Epithelial cell of esophagus (primary cell): ENCODE measurements around the gene HELZ2.

ENCODE experiments used
- DNase-seq: peaks from one replicate; pipeline ENCODE4 v3.0.0; 2010; ENCODE audit warnings: low read depth
- H3K4me3 ChIP-seq: 2 replicates; pipeline ENCODE4 v1.5.1; 2011; ENCODE audit warnings: mild to moderate bottlenecking, low read length, control low read depth
- TF ChIP-seq, protein P1 (sequence below): IDR thresholded peaks from 2 replicates; pipeline ENCODE4 v1.5.1; 2011; ENCODE audit warnings: low read depth, mild to moderate bottlenecking, low read length, control low read depth, inconsistent platforms; ENCODE audit not compliant: insufficient read depth; ENCODE audit errors: missing control alignments

Gene HELZ2

DNA sequence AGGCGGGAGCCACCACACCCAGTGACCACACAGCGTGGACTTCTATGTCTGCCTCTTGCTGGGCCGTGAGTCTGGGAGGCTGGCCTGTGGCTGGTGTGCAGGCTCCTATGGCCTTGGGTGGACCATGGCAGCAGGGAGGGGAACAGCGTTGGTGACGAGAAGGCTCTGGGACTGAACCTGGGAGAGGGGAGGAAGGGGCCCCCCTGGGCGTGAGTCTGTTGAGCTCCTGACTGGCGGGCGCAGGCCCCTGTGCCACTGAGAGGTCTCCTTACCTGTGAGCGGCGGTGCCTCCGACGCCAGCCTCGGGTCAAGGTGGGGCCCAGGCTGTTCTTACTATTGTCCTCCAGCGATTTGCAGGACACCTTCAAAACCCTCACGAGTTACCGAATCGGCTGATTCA lies 12.8 kb upstream of the HELZ2 start:
- H3K4me3 ChIP-seq: no peak overlapping the region
- DNase-seq: no peak
- TF ChIP-seq, protein P1, sequence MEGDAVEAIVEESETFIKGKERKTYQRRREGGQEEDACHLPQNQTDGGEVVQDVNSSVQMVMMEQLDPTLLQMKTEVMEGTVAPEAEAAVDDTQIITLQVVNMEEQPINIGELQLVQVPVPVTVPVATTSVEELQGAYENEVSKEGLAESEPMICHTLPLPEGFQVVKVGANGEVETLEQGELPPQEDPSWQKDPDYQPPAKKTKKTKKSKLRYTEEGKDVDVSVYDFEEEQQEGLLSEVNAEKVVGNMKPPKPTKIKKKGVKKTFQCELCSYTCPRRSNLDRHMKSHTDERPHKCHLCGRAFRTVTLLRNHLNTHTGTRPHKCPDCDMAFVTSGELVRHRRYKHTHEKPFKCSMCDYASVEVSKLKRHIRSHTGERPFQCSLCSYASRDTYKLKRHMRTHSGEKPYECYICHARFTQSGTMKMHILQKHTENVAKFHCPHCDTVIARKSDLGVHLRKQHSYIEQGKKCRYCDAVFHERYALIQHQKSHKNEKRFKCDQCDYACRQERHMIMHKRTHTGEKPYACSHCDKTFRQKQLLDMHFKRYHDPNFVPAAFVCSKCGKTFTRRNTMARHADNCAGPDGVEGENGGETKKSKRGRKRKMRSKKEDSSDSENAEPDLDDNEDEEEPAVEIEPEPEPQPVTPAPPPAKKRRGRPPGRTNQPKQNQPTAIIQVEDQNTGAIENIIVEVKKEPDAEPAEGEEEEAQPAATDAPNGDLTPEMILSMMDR: no peak

DNA sequence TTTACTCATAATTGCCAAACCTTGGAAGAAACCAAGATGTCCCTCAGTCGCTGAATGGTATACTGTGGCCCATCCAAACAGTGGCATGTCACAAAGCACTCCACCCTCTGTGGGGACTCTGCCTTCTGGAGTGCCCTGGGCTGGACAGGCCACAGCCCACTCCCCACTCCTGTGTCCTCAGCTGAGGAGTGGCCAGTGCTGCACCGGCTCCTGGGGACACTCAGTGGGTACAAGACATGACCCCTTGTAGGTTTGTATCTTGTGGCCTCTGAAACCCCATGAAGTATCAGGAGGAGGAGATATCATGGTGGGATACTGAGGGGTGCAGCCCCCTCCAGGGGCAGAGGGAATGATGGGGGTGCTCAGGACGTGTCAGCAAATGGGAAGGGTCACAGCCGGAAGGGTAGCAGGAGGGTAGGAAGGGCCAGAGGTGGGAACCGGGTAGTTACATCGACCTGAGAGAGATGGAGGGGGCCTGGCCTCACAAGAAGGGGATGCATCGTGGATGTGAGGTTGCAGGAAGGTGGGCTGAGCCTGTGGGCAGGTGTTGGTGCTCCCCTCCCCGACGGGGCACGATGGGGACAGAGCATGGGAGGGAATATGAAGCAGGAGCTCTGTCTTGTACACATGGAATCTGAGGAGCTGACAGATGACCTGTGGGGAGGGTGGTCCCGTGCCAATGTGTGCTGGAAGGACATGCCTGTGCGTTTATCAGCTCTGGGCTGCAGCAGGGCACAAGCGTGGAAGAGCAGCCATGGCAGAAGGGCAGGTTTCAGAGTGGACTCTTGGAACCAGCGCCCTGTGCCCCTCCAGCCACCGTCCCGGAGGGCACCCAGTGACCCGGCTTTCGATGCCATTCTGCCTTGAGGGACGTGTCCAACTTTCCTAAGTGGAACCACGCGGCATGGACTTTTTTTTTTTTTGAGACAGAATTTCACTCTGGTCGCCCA lies 11.9 kb upstream of the HELZ2 start:
- TF ChIP-seq, protein P1: no peak
- no peak overlapping the region for H3K4me3 ChIP-seq
- DNase-seq: no peak

DNA sequence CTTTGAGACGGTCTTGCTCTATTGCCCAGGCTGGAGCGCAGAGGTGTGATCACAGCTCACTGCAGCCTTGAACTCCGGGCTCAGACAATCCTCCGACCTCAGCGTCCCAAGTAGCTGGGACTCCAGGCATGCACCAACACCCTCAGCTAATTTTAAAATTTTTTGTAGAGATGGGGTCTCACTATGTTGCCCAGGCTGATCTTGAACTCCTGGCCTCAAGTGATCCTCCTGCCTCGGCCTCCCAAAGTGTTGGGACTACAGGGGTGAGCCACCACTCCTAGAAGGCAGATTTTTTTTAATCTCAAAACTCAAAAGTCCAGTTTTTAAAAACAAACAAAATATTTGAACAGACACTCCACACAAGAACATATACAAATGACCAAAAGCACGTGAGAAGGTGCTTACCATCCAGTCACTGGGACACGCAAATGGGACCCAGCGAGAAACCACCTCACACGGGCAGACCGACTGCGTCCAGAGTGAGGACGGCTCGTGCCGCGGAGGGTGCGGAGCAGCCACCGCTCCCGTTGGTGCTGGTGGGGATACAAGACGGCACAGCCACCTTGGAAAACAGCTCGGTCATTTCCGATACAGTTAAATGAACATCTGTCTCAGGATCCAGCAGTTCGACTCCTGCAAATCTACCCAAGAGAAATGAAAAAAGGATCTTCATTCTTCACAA lies 8.5 kb upstream of the HELZ2 start:
- TF ChIP-seq, protein P1: no peak
- DNase-seq: no peak
- H3K4me3 ChIP-seq: no peak overlapping the region

DNA sequence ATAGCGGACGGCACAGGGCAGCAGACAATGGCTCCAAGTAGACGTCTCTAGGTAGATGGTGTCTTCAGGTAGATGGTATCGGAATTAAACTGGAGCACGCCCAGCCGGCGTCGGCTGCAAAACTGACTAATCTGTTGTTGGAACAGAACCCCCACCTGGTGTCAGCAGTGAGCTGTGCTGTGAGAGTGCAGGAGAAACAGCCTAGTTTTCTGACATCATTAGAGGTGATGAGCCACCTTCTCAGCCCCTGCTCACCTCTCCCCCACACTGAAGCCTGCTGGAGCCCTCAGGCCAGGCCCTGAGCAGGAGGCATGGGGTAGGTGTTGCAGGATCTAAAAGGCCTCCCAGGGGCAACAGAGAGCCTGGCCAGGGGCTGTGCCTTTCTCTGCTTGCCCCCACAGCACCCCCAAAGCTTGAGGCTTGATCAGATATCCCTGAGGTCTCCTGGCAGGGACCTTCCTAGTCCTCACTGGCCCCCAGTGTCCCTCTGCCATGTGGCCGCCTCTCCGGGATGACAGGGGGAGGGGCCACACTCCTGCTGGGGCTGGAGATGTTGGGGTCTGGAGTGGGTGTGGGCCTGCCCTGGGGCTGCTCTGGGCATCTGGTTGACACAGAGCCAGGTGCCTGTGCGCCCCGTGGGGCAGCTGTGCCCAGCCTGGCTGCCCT lies 6.9 kb upstream of the HELZ2 start:
- TF ChIP-seq, protein P1: peak; percentile 70
- peak; percentile 85 for DNase-seq
- no peak overlapping the region for H3K4me3 ChIP-seq

DNA sequence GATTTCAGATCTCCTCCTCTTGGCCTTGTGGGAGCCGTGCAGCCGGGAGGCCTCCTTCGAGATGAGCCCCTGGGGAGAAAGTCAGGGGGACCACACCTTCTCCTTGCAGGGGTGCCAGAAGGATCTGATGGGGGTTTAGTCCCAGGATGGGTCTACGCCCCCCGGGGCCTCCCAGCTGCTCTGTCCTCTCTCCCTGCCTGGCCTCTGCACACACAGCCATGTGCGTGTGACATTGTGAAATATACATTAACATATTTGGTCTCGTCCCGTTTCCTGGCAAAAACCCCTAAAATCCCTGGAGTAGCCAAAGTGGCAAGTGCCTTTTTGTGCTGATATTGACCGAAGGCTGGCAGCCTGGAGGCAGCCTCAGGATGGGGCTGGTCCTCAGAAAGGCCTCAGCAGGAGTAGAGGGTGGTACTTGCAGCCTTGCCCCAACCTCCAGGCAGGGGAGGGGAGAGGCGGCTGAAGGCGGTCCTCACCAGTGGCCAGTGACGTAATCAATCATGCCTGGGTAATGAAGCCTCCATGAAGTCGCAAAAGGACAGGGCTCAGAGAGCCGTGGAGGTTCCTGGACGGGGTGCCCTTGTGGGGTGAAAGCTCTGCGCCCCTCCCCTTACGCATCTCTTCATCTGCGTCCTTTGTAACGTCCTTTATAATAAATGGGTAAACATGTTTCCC lies 5.1 kb upstream of the HELZ2 start:
- H3K4me3 ChIP-seq: no peak overlapping the region
- DNase-seq: no peak
- TF ChIP-seq, protein P1: no peak

DNA sequence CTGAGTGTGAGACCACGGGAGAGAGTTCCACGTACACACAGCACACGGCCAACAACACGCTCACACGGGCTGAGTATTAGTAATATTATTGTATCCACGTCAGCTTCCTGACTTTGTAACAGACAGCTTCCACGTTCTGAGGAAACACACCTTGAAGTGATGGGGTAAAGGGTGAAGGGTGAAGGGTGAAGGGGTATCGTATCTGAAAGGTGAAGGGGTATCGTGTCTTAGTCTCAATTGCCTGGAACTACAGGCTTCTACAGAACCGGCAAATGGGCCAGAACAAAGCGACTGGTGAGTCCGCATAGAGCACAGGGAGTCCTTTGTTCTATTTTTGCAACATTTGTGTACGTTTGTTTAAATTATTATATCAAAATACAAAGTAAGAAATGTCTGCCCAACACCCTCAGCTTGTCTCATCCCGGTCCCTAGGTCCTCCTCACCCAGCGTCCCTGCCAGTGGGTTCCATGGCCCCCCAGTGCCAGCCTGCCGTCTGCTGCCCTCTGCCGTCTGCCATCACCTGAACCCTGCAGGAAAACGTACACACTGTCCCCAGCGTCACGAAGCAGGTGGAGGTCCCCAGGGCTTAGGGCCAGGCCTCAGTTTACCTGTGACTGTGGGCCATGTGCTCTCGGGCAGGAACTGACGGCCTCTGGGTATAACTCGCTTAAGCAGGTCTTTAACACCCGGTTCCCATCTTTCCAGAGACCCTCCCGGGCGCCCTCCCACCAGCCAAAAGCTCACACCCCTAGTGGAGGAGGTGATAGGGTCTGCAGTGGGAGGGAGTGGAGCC lies 4.4 kb upstream of the HELZ2 start:
- H3K4me3 ChIP-seq: no peak overlapping the region
- no peak for DNase-seq
- TF ChIP-seq, protein P1: no peak
